ENCODE measurements around the gene NRL.
"Not testable (repeated sequence)": the region's sequence is repeated elsewhere in the genome, so short reads cannot be mapped to it uniquely, and the experiment has no call there.

The NRL gene

GRCh38 chr14:24113801-24114531, 783 bp downstream of the NRL start:
- peak overlapping the region; percentile 97 for H3K27ac ChIP-seq
- TF ChIP-seq ZFX (IDR thresholded peaks at IDR 0.05) = peak; percentile 79; the same call in 1 of the 2 replicates
- TF ChIP-seq CTCF (conservative IDR thresholded peaks at IDR 0.05) = no peak

- peak overlapping the region; percentile 97 for H3K27ac ChIP-seq
- no peak for TF ChIP-seq CTCF (conservative IDR thresholded peaks at IDR 0.05)
- no peak for TF ChIP-seq ZFX (IDR thresholded peaks at IDR 0.05)
These were observed 1.4 kb downstream of the NRL start for GRCh38 chr14:24113379-24113800.

- no peak overlapping the region for H3K27ac ChIP-seq
These were observed 4.2 kb downstream of the NRL start for GRCh38 chr14:24110523-24110922.

GRCh38 chr14:24110060-24110459, 4.7 kb downstream of the NRL start:
- no peak for TF ChIP-seq CTCF (conservative IDR thresholded peaks at IDR 0.05)
- no peak for TF ChIP-seq ZFX (IDR thresholded peaks at IDR 0.05)
- no peak overlapping the region for H3K27ac ChIP-seq

More at GRCh38 chr14:24110523-24110922, 4.2 kb downstream of the NRL start:
- TF ChIP-seq CTCF (conservative IDR thresholded peaks at IDR 0.05) = no peak
- no peak for TF ChIP-seq ZFX (IDR thresholded peaks at IDR 0.05)

- H3K27ac ChIP-seq = no peak overlapping the region
- TF ChIP-seq CTCF (conservative IDR thresholded peaks at IDR 0.05) (no peak), ZFX (IDR thresholded peaks at IDR 0.05) (no peak)
These were observed 6.3 kb downstream of the NRL start for GRCh38 chr14:24108336-24108874.

- H3K27ac ChIP-seq = no peak overlapping the region
- TF ChIP-seq ZFX (IDR thresholded peaks at IDR 0.05) (no peak), CTCF (conservative IDR thresholded peaks at IDR 0.05) (no peak)
These were observed 8.0 kb downstream of the NRL start for GRCh38 chr14:24106672-24107271.

GRCh38 chr14:24105609-24106239, 9.0 kb downstream of the NRL start:
- not testable (repeated sequence) for H3K27ac ChIP-seq
